Measurements from ENCODE around the gene UBAC2.

GRCh38 chr13:99339230-99339721 is 138.6 kb downstream of the UBAC2 start:
- TF ChIP-seq CTCF (IDR thresholded peaks at IDR 0.05 in 4 of 5, conservative IDR thresholded peaks at IDR 0.05 in 1 of 5) (no peak), POLR2A (IDR thresholded peaks at IDR 0.05) (no peak)
